ENCODE data around the gene RTTN. TPM values are rescaled to one million over a fixed set of nuclear protein-coding genes. Genes with fewer than 3 reads are reported as not detected.

Gene RTTN
- total and polyA plus RNA-seq, 2 of the 4 experiments (the other 2 are of a cell fraction), result 5.8 to 19.9 TPM

DNA sequence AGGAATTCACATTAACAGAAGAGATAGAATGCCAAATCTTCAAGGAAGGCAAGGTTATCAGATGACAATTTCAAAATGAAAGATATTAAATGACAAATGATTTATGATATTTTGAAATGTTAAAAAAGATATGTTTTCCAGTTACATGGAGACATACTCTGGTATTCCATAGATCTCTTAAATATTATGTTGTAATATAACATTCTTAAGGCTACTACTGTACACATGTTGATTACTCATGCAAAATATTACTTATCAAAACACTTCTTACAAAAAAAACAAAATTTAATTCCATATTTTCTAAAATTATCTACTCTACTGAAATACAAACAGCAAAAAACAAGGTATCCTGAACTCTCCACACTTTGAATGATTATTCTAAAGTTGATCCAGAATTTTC lies 22.9 kb downstream of the RTTN start:
- H3K9me3 ChIP-seq (ENCODE audit: control insufficient read depth, insufficient read depth, low read length), result no peaks in the 10 kb centered on the region
- peak overlapping the region; percentile 70; the same call in 1 of the 2 replicates for H3K23ac ChIP-seq (ENCODE audit: low read depth, low read length)
- ChIA-PET POLR2A (ENCODE audit: unreplicated experiment) (no interaction called here), CTCF (no interaction called here)
- H4K20me1 ChIP-seq (ENCODE audit: insufficient read depth, low read length), result no peaks in the 10 kb centered on the region
- H2AFZ ChIP-seq (replicated peaks; ENCODE audit: low read length, poor library complexity), result no peak overlapping the region
- no peak overlapping the region for H3K4me3 ChIP-seq (ENCODE audit: insufficient read depth, low read depth, low read length)
- no peak overlapping the region for H4K5ac ChIP-seq (ENCODE audit: low read depth, low read length)
- peak overlapping the region; percentile 88; the same call in 1 of the 2 replicates for H3K18ac ChIP-seq (ENCODE audit: low read depth, low read length)
- H3K56ac ChIP-seq (ENCODE audit: extremely low read depth, insufficient read depth, low read length), result no peak overlapping the region
- intact Hi-C loops (cut with micrococcal nuclease) (no loop called here), in situ Hi-C loops (cut with MboI; ENCODE audit: low sequenced_read_pairs) (no loop called here), dilution Hi-C loops (cut with HindIII; ENCODE audit: low sequenced_read_pairs, unreplicated experiment) (loop anchor here (25.0 kb wide), 1 partner anchor 255 kb away; no protein-coding TSS in a partner anchor)
- H3K9ac ChIP-seq (ENCODE audit: low read depth, low read length), result no peak overlapping the region
- peak overlapping the region; percentile 59; the same call in 1 of the 2 replicates for H3K4ac ChIP-seq (ENCODE audit: low read depth, low read length)
- peaks cover 9% of the 10 kb centered on the region for H3K9me1 ChIP-seq (ENCODE audit: insufficient read depth, low read length)
- ATAC-seq (ENCODE audit: low read depth) (peak; percentile 52), DNase-seq (no peak)
- no peaks in the 10 kb centered on the region for H3K36me3 ChIP-seq (ENCODE audit: control insufficient read depth, insufficient read depth, low read length)
- H2BK5ac ChIP-seq (ENCODE audit: low read depth, low read length, poor library complexity, severe bottlenecking), result peak overlapping the region; percentile 98
- H2BK20ac ChIP-seq (ENCODE audit: low read depth, low read length), result peak overlapping the region; percentile 78; the same call in 1 of the 2 replicates
- H3K27me3 ChIP-seq (ENCODE audit: control insufficient read depth, insufficient read depth, low read length), result no peaks in the 10 kb centered on the region
- peak overlapping the region; percentile 27; the same call in 1 of the 2 replicates for H3K4me2 ChIP-seq (ENCODE audit: low read depth, low read length)
- TF ChIP-seq SMC3 (IDR thresholded peaks at IDR 0.05; ENCODE audit: low read depth, low read length) (no peak), RFX5 (IDR thresholded peaks at IDR 0.05; ENCODE audit: low read depth, low read length) (no peak), MAFK (IDR thresholded peaks at IDR 0.05; ENCODE audit: low read depth, low read length) (no peak), MXI1 (IDR thresholded peaks at IDR 0.05; ENCODE audit: borderline replicate concordance, low read depth, low read length) (no peak), FOS (IDR thresholded peaks at IDR 0.05; ENCODE audit: low read depth, low read length) (no peak), CEBPB (IDR thresholded peaks at IDR 0.05; ENCODE audit: low read depth, low read length) (no peak), RCOR1 (IDR thresholded peaks at IDR 0.05; ENCODE audit: insufficient replicate concordance, low read length) (no peak), MAZ (IDR thresholded peaks at IDR 0.05; ENCODE audit: borderline replicate concordance, low read depth, low read length) (no peak), CHD1 (IDR thresholded peaks at IDR 0.05; ENCODE audit: low read depth, low read length) (no peak), RAD21 (IDR thresholded peaks at IDR 0.05; ENCODE audit: low read length) (no peak), BHLHE40 (IDR thresholded peaks at IDR 0.05; ENCODE audit: low read depth, low read length) (no peak), NFE2L2 (IDR thresholded peaks at IDR 0.05; ENCODE audit: low read depth, low read length) (no peak), POLR2A (IDR thresholded peaks at IDR 0.05; ENCODE audit: low read depth, low read length) (no peak)
- TF ChIP-seq, protein P1, sequence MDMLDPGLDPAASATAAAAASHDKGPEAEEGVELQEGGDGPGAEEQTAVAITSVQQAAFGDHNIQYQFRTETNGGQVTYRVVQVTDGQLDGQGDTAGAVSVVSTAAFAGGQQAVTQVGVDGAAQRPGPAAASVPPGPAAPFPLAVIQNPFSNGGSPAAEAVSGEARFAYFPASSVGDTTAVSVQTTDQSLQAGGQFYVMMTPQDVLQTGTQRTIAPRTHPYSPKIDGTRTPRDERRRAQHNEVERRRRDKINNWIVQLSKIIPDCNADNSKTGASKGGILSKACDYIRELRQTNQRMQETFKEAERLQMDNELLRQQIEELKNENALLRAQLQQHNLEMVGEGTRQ (IDR thresholded peaks at IDR 0.05; ENCODE audit: low read depth, low read length), result no peak
- TF ChIP-seq, protein P2, sequence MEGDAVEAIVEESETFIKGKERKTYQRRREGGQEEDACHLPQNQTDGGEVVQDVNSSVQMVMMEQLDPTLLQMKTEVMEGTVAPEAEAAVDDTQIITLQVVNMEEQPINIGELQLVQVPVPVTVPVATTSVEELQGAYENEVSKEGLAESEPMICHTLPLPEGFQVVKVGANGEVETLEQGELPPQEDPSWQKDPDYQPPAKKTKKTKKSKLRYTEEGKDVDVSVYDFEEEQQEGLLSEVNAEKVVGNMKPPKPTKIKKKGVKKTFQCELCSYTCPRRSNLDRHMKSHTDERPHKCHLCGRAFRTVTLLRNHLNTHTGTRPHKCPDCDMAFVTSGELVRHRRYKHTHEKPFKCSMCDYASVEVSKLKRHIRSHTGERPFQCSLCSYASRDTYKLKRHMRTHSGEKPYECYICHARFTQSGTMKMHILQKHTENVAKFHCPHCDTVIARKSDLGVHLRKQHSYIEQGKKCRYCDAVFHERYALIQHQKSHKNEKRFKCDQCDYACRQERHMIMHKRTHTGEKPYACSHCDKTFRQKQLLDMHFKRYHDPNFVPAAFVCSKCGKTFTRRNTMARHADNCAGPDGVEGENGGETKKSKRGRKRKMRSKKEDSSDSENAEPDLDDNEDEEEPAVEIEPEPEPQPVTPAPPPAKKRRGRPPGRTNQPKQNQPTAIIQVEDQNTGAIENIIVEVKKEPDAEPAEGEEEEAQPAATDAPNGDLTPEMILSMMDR (conservative IDR thresholded peaks at IDR 0.05; ENCODE audit: low read depth, low read length), result no peak
- TF ChIP-seq, protein P3, sequence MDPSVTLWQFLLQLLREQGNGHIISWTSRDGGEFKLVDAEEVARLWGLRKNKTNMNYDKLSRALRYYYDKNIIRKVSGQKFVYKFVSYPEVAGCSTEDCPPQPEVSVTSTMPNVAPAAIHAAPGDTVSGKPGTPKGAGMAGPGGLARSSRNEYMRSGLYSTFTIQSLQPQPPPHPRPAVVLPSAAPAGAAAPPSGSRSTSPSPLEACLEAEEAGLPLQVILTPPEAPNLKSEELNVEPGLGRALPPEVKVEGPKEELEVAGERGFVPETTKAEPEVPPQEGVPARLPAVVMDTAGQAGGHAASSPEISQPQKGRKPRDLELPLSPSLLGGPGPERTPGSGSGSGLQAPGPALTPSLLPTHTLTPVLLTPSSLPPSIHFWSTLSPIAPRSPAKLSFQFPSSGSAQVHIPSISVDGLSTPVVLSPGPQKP (IDR thresholded peaks at IDR 0.05; ENCODE audit: borderline replicate concordance, low read depth, low read length), result no peak
- H3K27ac ChIP-seq (ENCODE audit: insufficient read depth, low read length), result no peak overlapping the region
- no TSS peak for BruUV-seq (replicated peaks)
- peak overlapping the region; percentile 72 for H4K91ac ChIP-seq (ENCODE audit: insufficient read depth, low read depth, low read length)
- H2AK9ac ChIP-seq (replicated peaks; ENCODE audit: low read depth, low read length, poor library complexity), result no peak overlapping the region
- peaks cover 17 to 31% of the 10 kb centered on the region in 2 experiments for H3K79me1 ChIP-seq (ENCODE audit: low read depth in 1 of 2, low read length in 2 of 2)
- H4K8ac ChIP-seq (ENCODE audit: low read depth in 2 of 2, low read length in 2 of 2), result peak overlapping the region in 1 of 2 experiments; percentile 75; a peak in 2 of 4 replicates
- H2BK120ac ChIP-seq (ENCODE audit: low read depth, low read length), result peak overlapping the region; percentile 89
- H2AK5ac ChIP-seq (ENCODE audit: low read depth, low read length), result no peak overlapping the region; the same call in 1 of the 2 replicates
- H3K4me1 ChIP-seq (ENCODE audit: control insufficient read depth, insufficient read depth, low read length), result peaks cover 5% of the 10 kb centered on the region; the same call in 1 of the 2 replicates
- H2BK15ac ChIP-seq (ENCODE audit: low read depth, low read length), result peak overlapping the region; percentile 99
- H3K14ac ChIP-seq (replicated peaks; ENCODE audit: low read depth, low read length), result no peak overlapping the region; the same call in 1 of the 2 replicates
